ENCODE results near the gene INSRR.
A peak's percentile ranks its signal among the peaks of the same experiment; 100 is the strongest.

The INSRR gene

GRCh38 chr1:156808186-156809030 lies 50.5 kb downstream of the INSRR start:
- H3K27me3 ChIP-seq (ENCODE audit: insufficient read depth, low read depth, severe bottlenecking), result no peaks in the 10 kb centered on the region
- DNase-seq, result no peak
- TF ChIP-seq, protein P1, sequence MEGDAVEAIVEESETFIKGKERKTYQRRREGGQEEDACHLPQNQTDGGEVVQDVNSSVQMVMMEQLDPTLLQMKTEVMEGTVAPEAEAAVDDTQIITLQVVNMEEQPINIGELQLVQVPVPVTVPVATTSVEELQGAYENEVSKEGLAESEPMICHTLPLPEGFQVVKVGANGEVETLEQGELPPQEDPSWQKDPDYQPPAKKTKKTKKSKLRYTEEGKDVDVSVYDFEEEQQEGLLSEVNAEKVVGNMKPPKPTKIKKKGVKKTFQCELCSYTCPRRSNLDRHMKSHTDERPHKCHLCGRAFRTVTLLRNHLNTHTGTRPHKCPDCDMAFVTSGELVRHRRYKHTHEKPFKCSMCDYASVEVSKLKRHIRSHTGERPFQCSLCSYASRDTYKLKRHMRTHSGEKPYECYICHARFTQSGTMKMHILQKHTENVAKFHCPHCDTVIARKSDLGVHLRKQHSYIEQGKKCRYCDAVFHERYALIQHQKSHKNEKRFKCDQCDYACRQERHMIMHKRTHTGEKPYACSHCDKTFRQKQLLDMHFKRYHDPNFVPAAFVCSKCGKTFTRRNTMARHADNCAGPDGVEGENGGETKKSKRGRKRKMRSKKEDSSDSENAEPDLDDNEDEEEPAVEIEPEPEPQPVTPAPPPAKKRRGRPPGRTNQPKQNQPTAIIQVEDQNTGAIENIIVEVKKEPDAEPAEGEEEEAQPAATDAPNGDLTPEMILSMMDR (IDR thresholded peaks at IDR 0.05; ENCODE audit: low read depth, low read length), result no peak

GRCh38 chr1:156807627-156808026 lies 51.3 kb downstream of the INSRR start:
- H3K27ac ChIP-seq, result peak overlapping the region; percentile 66
- no peak for DNase-seq
- no peak overlapping the region for H3K4me3 ChIP-seq (ENCODE audit: low read depth, low read length)
- peaks cover 69% of the 10 kb centered on the region for H3K36me3 ChIP-seq
- no peaks in the 10 kb centered on the region for H3K27me3 ChIP-seq (ENCODE audit: insufficient read depth, low read depth, severe bottlenecking)
- H3K9me3 ChIP-seq (ENCODE audit: severe bottlenecking), result no peaks in the 10 kb centered on the region
- TF ChIP-seq, protein P1 (IDR thresholded peaks at IDR 0.05; ENCODE audit: low read depth, low read length), result no peak

More at GRCh38 chr1:156808186-156809030, 50.5 kb downstream of the INSRR start:
- peaks cover 73% of the 10 kb centered on the region for H3K36me3 ChIP-seq
- peak overlapping the region; percentile 66 for H3K27ac ChIP-seq
- H3K4me3 ChIP-seq (ENCODE audit: low read depth, low read length), result no peak overlapping the region
- H3K9me3 ChIP-seq (ENCODE audit: severe bottlenecking), result no peaks in the 10 kb centered on the region

DNA sequence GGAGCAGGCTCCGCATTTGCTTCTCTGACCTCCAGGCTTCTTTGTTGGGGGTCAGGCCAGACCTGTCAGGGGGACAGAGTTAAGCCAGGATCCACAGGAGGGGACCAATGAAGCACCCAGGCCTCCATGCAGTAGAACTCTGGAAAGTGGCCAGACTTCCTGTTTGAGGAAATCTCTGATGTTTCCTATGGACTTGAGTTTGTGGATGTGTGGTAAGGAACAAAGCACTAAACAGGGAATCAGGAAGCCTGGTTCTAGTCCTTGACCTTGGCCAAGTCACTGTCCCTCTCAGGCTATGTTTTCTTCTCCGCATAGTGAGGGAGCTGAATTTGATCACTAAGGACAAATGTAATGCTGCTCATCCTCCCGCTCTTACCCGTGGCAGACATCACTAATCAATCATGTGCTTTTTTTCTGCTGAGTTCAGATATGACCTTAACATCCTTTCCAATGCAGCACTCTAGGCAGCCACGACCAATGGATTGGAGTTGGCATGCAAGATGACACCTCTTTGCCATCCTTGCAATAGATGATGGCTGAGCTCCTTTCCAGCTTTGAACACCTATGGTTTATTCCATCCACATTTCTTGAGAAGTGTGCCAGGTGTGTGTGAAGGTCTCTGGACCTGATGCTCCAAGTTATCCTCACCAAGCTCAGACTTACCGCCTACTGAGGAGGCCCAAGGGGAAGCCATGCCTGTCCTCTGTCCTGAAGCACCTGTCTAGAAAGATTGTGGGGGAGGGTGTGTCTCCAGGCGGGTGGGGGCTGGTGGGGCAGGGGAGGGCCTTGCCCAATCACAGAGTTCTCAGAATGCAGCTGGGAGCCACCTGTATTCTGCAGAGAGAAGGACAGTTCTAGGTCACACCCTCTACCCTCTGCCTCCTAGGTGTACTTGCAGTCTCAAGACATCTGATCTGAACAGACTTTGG lies 52.1 kb downstream of the INSRR start:
- H3K9me3 ChIP-seq (ENCODE audit: severe bottlenecking), result no peaks in the 10 kb centered on the region

GRCh38 chr1:156805766-156806511 lies 53.0 kb downstream of the INSRR start:
- Histone ChIP-seq H3K27ac (peak overlapping the region; percentile 96), H3K4me3 (ENCODE audit: low read depth, low read length) (no peak overlapping the region), H3K9me3 (ENCODE audit: severe bottlenecking) (no peaks in the 10 kb centered on the region), H3K27me3 (ENCODE audit: insufficient read depth, low read depth, severe bottlenecking) (no peaks in the 10 kb centered on the region), H3K36me3 (peaks cover 74% of the 10 kb centered on the region)
- TF ChIP-seq, protein P1 (IDR thresholded peaks at IDR 0.05; ENCODE audit: low read depth, low read length), result no peak
- no peak for DNase-seq

More for the DNA sequence above, 52.1 kb downstream of the INSRR start:
- H3K27ac ChIP-seq, result peak overlapping the region; percentile 96
- no peak overlapping the region for H3K4me3 ChIP-seq (ENCODE audit: low read depth, low read length)
- TF ChIP-seq, protein P1 (IDR thresholded peaks at IDR 0.05; ENCODE audit: low read depth, low read length), result no peak
- H3K36me3 ChIP-seq, result peaks cover 69% of the 10 kb centered on the region
- DNase-seq, result no peak
- no peaks in the 10 kb centered on the region for H3K27me3 ChIP-seq (ENCODE audit: insufficient read depth, low read depth, severe bottlenecking)

DNA sequence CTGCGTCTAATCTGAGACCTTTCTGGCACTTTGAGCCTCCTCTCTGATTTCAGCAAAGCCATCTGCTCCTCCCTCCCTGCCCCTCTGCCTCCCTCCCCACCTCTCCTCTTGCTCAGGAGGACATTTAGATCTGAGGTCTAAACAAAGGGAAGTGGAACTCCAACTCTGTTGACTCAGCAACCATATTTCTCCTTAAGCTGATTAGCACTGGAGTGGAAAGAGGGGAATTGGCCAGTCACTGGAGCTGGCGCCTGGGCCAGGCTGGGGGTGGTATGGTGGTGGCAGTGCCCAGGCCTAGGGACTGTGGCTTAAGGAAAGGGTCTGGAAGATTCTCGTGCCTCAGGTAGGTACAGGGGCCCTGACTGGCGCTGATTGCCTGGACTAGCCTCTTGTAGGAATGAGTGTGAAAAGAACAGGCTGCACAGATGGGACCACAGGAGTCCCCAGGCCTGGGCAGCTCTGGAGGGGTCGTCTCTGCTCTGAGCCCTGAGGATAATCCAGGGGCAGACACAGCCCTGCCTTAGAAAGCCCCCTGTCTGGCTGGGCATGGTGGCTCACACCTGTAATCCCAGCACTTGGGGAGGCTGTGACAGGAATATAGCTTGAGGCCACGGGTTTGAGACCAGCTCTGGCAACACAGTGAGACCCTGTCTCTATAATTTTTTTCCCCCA lies 54.2 kb downstream of the INSRR start:
- Histone ChIP-seq H3K27me3 (ENCODE audit: insufficient read depth, low read depth, severe bottlenecking) (no peaks in the 10 kb centered on the region), H3K36me3 (peaks cover 74% of the 10 kb centered on the region), H3K27ac (peak overlapping the region; percentile 96), H3K4me3 (ENCODE audit: low read depth, low read length) (no peak overlapping the region), H3K9me3 (ENCODE audit: severe bottlenecking) (no peaks in the 10 kb centered on the region)
- DNase-seq, result peak; percentile 99
- TF ChIP-seq, protein P1 (IDR thresholded peaks at IDR 0.05; ENCODE audit: low read depth, low read length), result no peak
